HCT116 (cell line): ENCODE measurements around the gene UBE2V1. TPM values are rescaled to one million over a fixed set of nuclear protein-coding genes. Genes with fewer than 3 reads are reported as not detected.

ENCODE experiments used
- ATAC-seq: fragments of 200-7000 bp; cut with Tn5 transposase; 2 replicates; pipeline ENCODE4 v1.9.1; 2020; ENCODE audit warnings: mild to moderate bottlenecking, moderate library complexity
- BruUV-seq: library from RNA; stranded (reverse); fragments of 400-500 nt; replicated peaks from 2 replicates; lab custom pipeline; 2021; lab: Mats Ljungman, UMichigan
- CTCF ChIA-PET: fragments of 300-600 bp; sonication (Branson Sonifier 250); formaldehyde crosslinking; loops from one replicate; lab custom pipeline; 2021; ENCODE audit warnings: antibody characterized with exemption; lab: Charles Lee
- POLR2A ChIA-PET: fragments of 300-600, 350-600 bp; sonication (Branson Sonifier 250); formaldehyde crosslinking; loops from one replicate; lab custom pipeline; 2021; ENCODE audit warnings: antibody characterized with exemption; lab: Charles Lee
- RAD21 ChIA-PET, 2 experiments: fragments of 300-600 bp; sonication (Branson Sonifier 250); formaldehyde crosslinking; loops; one replicate each; lab custom pipeline; 2023; ENCODE audit warnings: low total read pairs in 2 of 2; ENCODE audit not compliant: uncharacterized antibody in 2 of 2, unreplicated experiment in 2 of 2, low non-redundant PET in 1 of 2; lab: Charles Lee
- DNase-seq: peaks from one replicate; pipeline ENCODE4 v3.0.0-alpha.2; 2010; ENCODE audit warnings: low read depth, low spot score
- H2AFZ ChIP-seq: fragments of 200-600 bp; shearing (Covaris generic), sonication (generic); 2 replicates; pipeline ENCODE4 v1.6.1; 2017; ENCODE audit warnings: low read depth, mixed run types, mixed read lengths, antibody characterized with exemption, low read length; ENCODE audit not compliant: poor library complexity, severe bottlenecking
- H3K27ac ChIP-seq: 2 replicates; pipeline ENCODE4 v1.5.1; 2012; ENCODE audit warnings: low read depth, low read length
- H3K27me3 ChIP-seq: fragments of 200-600 bp; sonication (generic); 2 replicates; pipeline ENCODE4 v1.6.1; 2016; ENCODE audit warnings: mixed run types, low read length, mixed read lengths; ENCODE audit not compliant: insufficient read depth
- H3K36me3 ChIP-seq, 2 experiments: fragments of 200-500 bp in 1 of 2; fragments of 200-600 bp in 1 of 2; sonication (Bioruptor generic) in 1 of 2; sonication (generic) in 1 of 2; 2 replicates each; pipeline versions ENCODE4 v1.5.1 to v1.6.1; 2014 to 2016; ENCODE audit warnings: low read length in 2 of 2, inconsistent platforms in 1 of 2, mixed read lengths in 1 of 2, mixed run types in 1 of 2; ENCODE audit not compliant: insufficient read depth in 2 of 2, control insufficient read depth in 1 of 2
- H3K4me1 ChIP-seq, 2 experiments: fragments of 200-600 bp in 1 of 2; sonication (generic) in 1 of 2; 2 replicates each; pipeline versions ENCODE4 v1.5.1 to v1.6.1; 2012 to 2017; ENCODE audit warnings: low read length in 2 of 2, inconsistent platforms in 1 of 2, mild to moderate bottlenecking in 1 of 2, mixed read lengths in 1 of 2, mixed run types in 1 of 2, moderate library complexity in 1 of 2; ENCODE audit not compliant: insufficient read depth in 2 of 2, control insufficient read depth in 1 of 2
- H3K4me2 ChIP-seq: fragments of 200-600 bp; sonication (generic); 2 replicates; pipeline ENCODE4 v1.6.1; 2017; ENCODE audit warnings: mixed run types, low read length, mixed read lengths
- H3K4me3 ChIP-seq, 2 experiments: fragments of 200-600 bp in 1 of 2; sonication (generic) in 1 of 2; replicated peaks in 1 of 2; 2 replicates each; pipeline ENCODE4 v1.5.1; 2011 to 2016; ENCODE audit warnings: low read length in 2 of 2, control low read depth in 1 of 2, low read depth in 1 of 2, mild to moderate bottlenecking in 1 of 2, mixed read lengths in 1 of 2, mixed run types in 1 of 2
- H3K79me2 ChIP-seq: fragments of 200-600 bp; sonication (generic); 2 replicates; pipeline ENCODE4 v1.6.1; 2017; ENCODE audit warnings: mild to moderate bottlenecking, mixed run types, low read length, moderate library complexity, mixed read lengths; ENCODE audit not compliant: insufficient read depth
- H3K9ac ChIP-seq: fragments of 200-600 bp; sonication (generic); 2 replicates; pipeline ENCODE4 v1.6.1; 2016; ENCODE audit warnings: low read length, mixed read lengths
- H3K9me2 ChIP-seq: fragments of 200-600 bp; sonication (generic), shearing (Covaris generic); 2 replicates; pipeline ENCODE4 v1.6.1; 2017; ENCODE audit warnings: mixed run types, mild to moderate bottlenecking, moderate library complexity; ENCODE audit not compliant: insufficient read depth
- H3K9me3 ChIP-seq, 2 experiments: fragments of 200-500 bp in 1 of 2; fragments of 200-600 bp in 1 of 2; sonication (Bioruptor generic) in 1 of 2; sonication (generic) in 1 of 2; 2 replicates each; pipeline ENCODE4 v1.6.1; 2014 to 2017; ENCODE audit warnings: low read length in 2 of 2, mixed read lengths in 2 of 2, inconsistent platforms in 1 of 2, low read depth in 1 of 2, mild to moderate bottlenecking in 1 of 2, mixed run types in 1 of 2, moderate library complexity in 1 of 2; ENCODE audit not compliant: control insufficient read depth in 1 of 2, insufficient read depth in 1 of 2
- H4K20me1 ChIP-seq: fragments of 200-600 bp; sonication (generic), shearing (Covaris generic); 2 replicates; pipeline ENCODE4 v1.6.1; 2017; ENCODE audit warnings: mixed run types, mild to moderate bottlenecking, moderate library complexity; ENCODE audit not compliant: insufficient read depth
- EZH2 ChIP-seq: fragments of 200-600 bp; sonication (generic); IDR thresholded peaks from 2 replicates; pipeline ENCODE4 v1.6.1; 2017; ENCODE audit warnings: antibody characterized with exemption, mixed run types
- EZH2phosphoT487 ChIP-seq: fragments of 200-600 bp; IDR thresholded peaks from 2 replicates; pipeline ENCODE4 v1.6.1; 2018; ENCODE audit warnings: antibody characterized with exemption, borderline replicate concordance
- JUND ChIP-seq: IDR thresholded peaks from 2 replicates; pipeline ENCODE4 v1.6.1; 2012
- POLR2AphosphoS5 ChIP-seq: IDR thresholded peaks from 2 replicates; pipeline ENCODE4 v1.6.1; 2011; ENCODE audit warnings: mild to moderate bottlenecking, low read depth, low read length, moderate library complexity
- RAD21 ChIP-seq: IDR thresholded peaks from 2 replicates; pipeline ENCODE4 v1.6.1; 2012; ENCODE audit warnings: low read depth, mild to moderate bottlenecking
- SRF ChIP-seq: IDR thresholded peaks from 2 replicates; pipeline ENCODE4 v1.6.1; 2012; ENCODE audit warnings: low read depth
- YY1 ChIP-seq: IDR thresholded peaks from 2 replicates; pipeline ENCODE4 v1.6.1; 2011; ENCODE audit warnings: low read length, low read depth, moderate library complexity, mild to moderate bottlenecking; ENCODE audit not compliant: insufficient replicate concordance; ENCODE audit errors: extremely low read depth
- intact Hi-C: fragments of 100-400 bp; cut with micrococcal nuclease; formaldehyde crosslinking; loops from 2 replicates; pipeline ENCODE4 v1.10.0; 2022
- total RNA-seq: library from RNA; stranded (reverse); gene quantifications from one replicate; pipeline ENCODE4 v1.2.1, GENCODE V29; 2021; ENCODE audit not compliant: unreplicated experiment
- TF ChIP-seq, protein P1 (sequence below): IDR thresholded peaks from 2 replicates; pipeline ENCODE4 v1.6.1; 2012
- TF ChIP-seq, protein P2 (sequence below): IDR thresholded peaks from 2 replicates; pipeline ENCODE4 v1.6.1; 2012

UBE2V1 gene
- total RNA-seq, 1 experiment from 2014 or later = 114 TPM

DNA sequence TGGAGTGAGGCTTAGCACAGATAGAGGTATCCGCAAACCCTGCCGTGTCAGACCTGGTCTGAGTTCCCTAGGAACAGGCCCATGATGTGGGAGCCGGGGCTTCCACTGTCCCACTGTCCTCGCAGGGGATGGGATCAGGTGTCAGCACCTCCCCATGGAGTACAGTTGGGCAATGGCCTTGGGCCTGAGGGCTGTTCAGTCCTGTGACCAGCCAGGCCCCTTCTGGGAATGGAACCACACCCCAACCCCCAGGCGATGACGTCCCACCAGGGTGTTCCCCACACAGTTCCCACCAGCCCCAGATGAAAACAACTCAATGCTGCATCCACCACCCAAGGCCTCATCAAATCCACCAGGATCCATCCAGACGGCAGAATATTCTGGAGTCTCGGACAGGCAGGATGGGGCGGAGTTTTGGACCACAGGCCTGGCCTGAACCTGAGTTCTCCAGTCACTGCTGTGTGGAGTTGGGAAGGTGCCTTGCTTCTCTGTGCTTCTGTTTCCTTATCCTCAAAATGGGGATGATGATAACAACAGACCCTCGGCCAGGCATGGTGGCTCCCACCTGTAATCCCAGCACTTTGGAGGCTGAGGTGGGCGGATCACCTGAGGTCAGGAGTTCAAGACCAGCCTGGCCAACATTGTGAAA is 62.2 kb downstream of the UBE2V1 start:
- no peak overlapping the region for H3K4me2 ChIP-seq
- DNase-seq = no peak
- H4K20me1 ChIP-seq = no peaks in the 10 kb centered on the region
- H3K36me3 ChIP-seq = no peaks in the 10 kb centered on the region
- POLR2A ChIA-PET = no interaction called here
- no peaks in the 10 kb centered on the region for H3K9me3 ChIP-seq
- no TSS peak for BruUV-seq
- no peak overlapping the region for H3K27ac ChIP-seq
- H3K79me2 ChIP-seq = no peaks in the 10 kb centered on the region
- no peak overlapping the region for H2AFZ ChIP-seq
- H3K9ac ChIP-seq = no peak overlapping the region
- TF ChIP-seq, protein P1, sequence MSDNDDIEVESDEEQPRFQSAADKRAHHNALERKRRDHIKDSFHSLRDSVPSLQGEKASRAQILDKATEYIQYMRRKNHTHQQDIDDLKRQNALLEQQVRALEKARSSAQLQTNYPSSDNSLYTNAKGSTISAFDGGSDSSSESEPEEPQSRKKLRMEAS = no peak
- TF ChIP-seq YY1 = no peak
- TF ChIP-seq, protein P2, sequence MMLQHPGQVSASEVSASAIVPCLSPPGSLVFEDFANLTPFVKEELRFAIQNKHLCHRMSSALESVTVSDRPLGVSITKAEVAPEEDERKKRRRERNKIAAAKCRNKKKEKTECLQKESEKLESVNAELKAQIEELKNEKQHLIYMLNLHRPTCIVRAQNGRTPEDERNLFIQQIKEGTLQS = no peak
- no peak for TF ChIP-seq EZH2
- TF ChIP-seq SRF = no peak
- no peak for TF ChIP-seq EZH2phosphoT487
- TF ChIP-seq POLR2AphosphoS5 = no peak
- TF ChIP-seq JUND = no peak
- TF ChIP-seq, all 23 proteins: peak for 0
- ATAC-seq = no peak
- Histone ChIP-seq H3K9me2 (no peaks in the 10 kb centered on the region), H3K4me3 (no peak overlapping the region), H3K27me3 (no peaks in the 10 kb centered on the region), H3K4me1 (peaks cover 0 to 2% of the 10 kb centered on the region in 2 experiments; a peak in 1 of 4 replicates)
- CTCF ChIA-PET = no interaction called here
- intact Hi-C loops = no loop called here
- RAD21 ChIA-PET = no interaction called here

DNA sequence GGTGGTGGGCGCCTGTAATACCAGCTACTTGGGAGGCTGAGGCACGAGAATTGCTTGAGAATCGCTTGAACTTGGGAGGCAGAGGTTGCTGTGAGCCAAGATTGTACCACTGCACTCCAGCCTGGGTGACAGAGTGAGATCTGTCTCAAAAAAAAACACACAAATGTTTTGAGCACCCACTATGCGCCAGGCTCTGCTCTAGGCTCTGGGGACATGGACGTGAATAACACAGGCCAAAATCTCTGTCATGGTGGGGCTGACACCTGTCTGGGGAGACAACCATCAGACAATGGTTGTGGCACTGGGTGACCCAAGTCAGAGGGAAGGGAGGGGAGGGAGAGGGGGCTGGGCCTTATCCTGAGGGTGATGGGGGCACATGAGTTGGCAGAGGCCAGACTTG is 62.7 kb downstream of the UBE2V1 start:
- Histone ChIP-seq H2AFZ (no peak overlapping the region), H3K79me2 (no peaks in the 10 kb centered on the region), H3K9ac (no peak overlapping the region), H3K36me3 (no peaks in the 10 kb centered on the region), H3K27ac (no peak overlapping the region), H3K4me1 (peaks cover 0 to 2% of the 10 kb centered on the region in 2 experiments; a peak in 1 of 4 replicates), H3K4me3 (no peak overlapping the region), H3K27me3 (no peaks in the 10 kb centered on the region), H4K20me1 (no peaks in the 10 kb centered on the region), H3K9me2 (no peaks in the 10 kb centered on the region), H3K9me3 (no peaks in the 10 kb centered on the region), H3K4me2 (no peak overlapping the region)
- DNase-seq (no peak), ATAC-seq (no peak)
- no TSS peak for BruUV-seq
- ChIA-PET POLR2A (no interaction called here), RAD21 (no interaction called here), CTCF (no interaction called here)
- TF ChIP-seq RAD21 = no peak
- intact Hi-C loops = no loop called here
